ENCODE measurements around the gene ST8SIA4.
"Not testable (repeated sequence)": the region's sequence is repeated elsewhere in the genome, so short reads cannot be mapped to it uniquely, and the experiment has no call there.

DNA sequence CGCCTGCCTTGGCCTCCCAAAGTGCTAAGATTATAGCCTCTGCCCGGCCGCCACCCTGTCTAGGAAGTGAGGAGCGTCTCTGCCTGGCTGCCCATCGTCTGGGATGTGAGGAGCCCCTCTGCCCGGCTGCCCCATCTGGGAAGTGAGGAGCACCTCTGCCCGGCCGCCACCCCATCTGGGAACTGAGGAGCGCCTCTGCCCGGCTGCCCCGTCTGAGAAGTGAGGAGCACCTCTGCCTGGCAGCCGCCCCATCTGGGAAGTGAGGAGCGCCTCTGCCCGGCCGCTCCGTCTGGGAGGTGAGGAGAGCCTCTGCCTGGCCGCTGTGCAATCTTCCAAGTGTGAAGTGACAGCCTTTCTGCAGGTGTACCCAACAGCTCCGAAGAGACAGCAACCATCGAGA lies 117.5 kb downstream of the ST8SIA4 start:
- TF ChIP-seq, protein P1, sequence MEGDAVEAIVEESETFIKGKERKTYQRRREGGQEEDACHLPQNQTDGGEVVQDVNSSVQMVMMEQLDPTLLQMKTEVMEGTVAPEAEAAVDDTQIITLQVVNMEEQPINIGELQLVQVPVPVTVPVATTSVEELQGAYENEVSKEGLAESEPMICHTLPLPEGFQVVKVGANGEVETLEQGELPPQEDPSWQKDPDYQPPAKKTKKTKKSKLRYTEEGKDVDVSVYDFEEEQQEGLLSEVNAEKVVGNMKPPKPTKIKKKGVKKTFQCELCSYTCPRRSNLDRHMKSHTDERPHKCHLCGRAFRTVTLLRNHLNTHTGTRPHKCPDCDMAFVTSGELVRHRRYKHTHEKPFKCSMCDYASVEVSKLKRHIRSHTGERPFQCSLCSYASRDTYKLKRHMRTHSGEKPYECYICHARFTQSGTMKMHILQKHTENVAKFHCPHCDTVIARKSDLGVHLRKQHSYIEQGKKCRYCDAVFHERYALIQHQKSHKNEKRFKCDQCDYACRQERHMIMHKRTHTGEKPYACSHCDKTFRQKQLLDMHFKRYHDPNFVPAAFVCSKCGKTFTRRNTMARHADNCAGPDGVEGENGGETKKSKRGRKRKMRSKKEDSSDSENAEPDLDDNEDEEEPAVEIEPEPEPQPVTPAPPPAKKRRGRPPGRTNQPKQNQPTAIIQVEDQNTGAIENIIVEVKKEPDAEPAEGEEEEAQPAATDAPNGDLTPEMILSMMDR (IDR thresholded peaks at IDR 0.05; ENCODE audit: extremely low read depth in 1 of 2, insufficient read depth in 1 of 2, low read depth in 1 of 2, low read length in 2 of 2) = not testable (repeated sequence)
- not testable (repeated sequence) for TF ChIP-seq POLR2AphosphoS5 (IDR thresholded peaks at IDR 0.05; ENCODE audit: insufficient read depth, low read depth, low read length); POLR2A (IDR thresholded peaks at IDR 0.05; ENCODE audit: low read depth, low read length); EZH2 (IDR thresholded peaks at IDR 0.05; ENCODE audit: borderline replicate concordance, low read depth, low read length, severe bottlenecking)
- TF ChIP-seq, protein P2, sequence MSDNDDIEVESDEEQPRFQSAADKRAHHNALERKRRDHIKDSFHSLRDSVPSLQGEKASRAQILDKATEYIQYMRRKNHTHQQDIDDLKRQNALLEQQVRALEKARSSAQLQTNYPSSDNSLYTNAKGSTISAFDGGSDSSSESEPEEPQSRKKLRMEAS (IDR thresholded peaks at IDR 0.05; ENCODE audit: insufficient read depth, insufficient read length) = not testable (repeated sequence)

Data from endothelial cell of umbilical vein (primary cell).